RWPE2 (cell line): ENCODE data around the gene RABGAP1L.

ENCODE experiments used
- ATAC-seq: fragments of 200-7000 bp; cut with Tn5 transposase; 3 replicates; pipeline ENCODE4 v1.9.1; 2021; ENCODE audit warnings: low read depth
- DNase-seq: peaks from one replicate; pipeline ENCODE4 v3.0.0-alpha.2; 2020; ENCODE audit warnings: low spot score
- H3K27ac ChIP-seq: fragments of 450-650 bp; 2 replicates; pipeline ENCODE4 v1.5.1; 2017; ENCODE audit warnings: mild to moderate bottlenecking; ENCODE audit not compliant: poor library complexity, severe bottlenecking
- H3K27me3 ChIP-seq: fragments of 250-450 bp; sonication (Bioruptor Pico); 2 replicates; pipeline ENCODE4 v1.5.1; 2021; ENCODE audit warnings: mild to moderate bottlenecking, moderate library complexity; ENCODE audit not compliant: insufficient read depth, poor library complexity, severe bottlenecking
- H3K36me3 ChIP-seq: fragments of 250-450 bp; sonication (Bioruptor Pico); 2 replicates; pipeline ENCODE4 v1.5.1; 2020; ENCODE audit warnings: low read depth, mild to moderate bottlenecking, moderate library complexity
- H3K4me1 ChIP-seq: fragments of 250-450 bp; sonication (Bioruptor Pico); 2 replicates; pipeline ENCODE4 v1.5.1; 2021; ENCODE audit warnings: mild to moderate bottlenecking, moderate library complexity; ENCODE audit not compliant: insufficient read depth, poor library complexity, severe bottlenecking
- H3K4me3 ChIP-seq: fragments of 250-450 bp; sonication (Bioruptor Pico); 2 replicates; pipeline ENCODE4 v1.5.1; 2021; ENCODE audit warnings: mild to moderate bottlenecking, moderate library complexity; ENCODE audit not compliant: severe bottlenecking
- H3K9me3 ChIP-seq: fragments of 250-450 bp; sonication (Bioruptor Pico); 2 replicates; pipeline ENCODE4 v1.5.1; 2021; ENCODE audit warnings: mild to moderate bottlenecking, moderate library complexity; ENCODE audit not compliant: severe bottlenecking
- CTCF ChIP-seq: fragments of 450-650 bp; IDR thresholded peaks from one replicate; pipeline ENCODE4 v1.5.1; 2017; ENCODE audit warnings: mild to moderate bottlenecking, moderate library complexity; ENCODE audit not compliant: poor library complexity, severe bottlenecking

Gene RABGAP1L

DNA sequence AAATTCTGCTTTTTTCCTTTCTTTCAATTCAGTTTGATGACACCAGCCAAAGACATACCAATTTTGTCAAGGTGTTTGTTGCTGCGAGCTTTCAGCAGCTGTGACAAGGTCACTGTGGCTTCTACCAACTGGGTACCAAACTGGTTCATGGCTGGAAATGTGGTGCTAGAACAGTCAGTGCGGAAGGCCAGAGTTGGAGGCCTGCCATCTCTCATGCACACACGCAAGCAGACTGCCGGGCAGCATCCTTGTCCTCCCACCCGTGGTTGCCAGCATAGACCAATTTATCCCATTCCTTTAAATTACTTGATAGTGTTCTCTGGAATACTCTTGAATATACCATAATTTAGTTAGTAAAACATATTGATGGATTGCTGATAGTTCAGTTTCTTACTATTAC, 208.6 kb downstream of the RABGAP1L start:
- ATAC-seq (no peak), DNase-seq (no peak)
- Histone ChIP-seq H3K36me3 (no peaks in the 10 kb centered on the region; the same call in 1 of the 2 replicates), H3K9me3 (no peaks in the 10 kb centered on the region), H3K4me3 (no peak overlapping the region), H3K27ac (no peak overlapping the region), H3K27me3 (no peaks in the 10 kb centered on the region), H3K4me1 (no peaks in the 10 kb centered on the region)
- no peak for TF ChIP-seq CTCF

DNA sequence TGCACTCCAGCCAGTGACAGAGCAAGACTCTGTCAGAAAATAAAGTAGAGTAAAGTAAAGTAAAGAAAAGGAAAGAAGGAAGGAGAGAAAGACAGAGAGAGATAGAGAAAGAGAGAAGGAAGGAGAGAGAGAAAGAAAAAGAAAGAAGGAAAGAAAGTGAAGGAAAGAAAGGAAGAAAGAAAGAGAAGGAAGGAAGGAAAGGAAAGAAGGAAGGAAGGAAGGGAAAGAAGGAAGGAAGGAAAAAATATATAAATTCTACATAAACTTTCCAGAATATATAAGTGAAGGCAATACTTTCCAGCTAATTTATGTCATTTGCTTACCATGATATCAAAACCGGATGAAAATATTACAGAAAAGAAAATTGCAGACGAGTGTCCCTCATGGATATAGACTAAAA, 216.7 kb downstream of the RABGAP1L start:
- ATAC-seq (no peak), DNase-seq (no peak)
- Histone ChIP-seq H3K4me3 (no peak overlapping the region), H3K36me3 (no peaks in the 10 kb centered on the region; the same call in 1 of the 2 replicates), H3K27me3 (no peaks in the 10 kb centered on the region), H3K4me1 (no peaks in the 10 kb centered on the region), H3K27ac (no peak overlapping the region), H3K9me3 (no peaks in the 10 kb centered on the region)
- TF ChIP-seq CTCF = no peak

- no peak for DNase-seq
- TF ChIP-seq CTCF = no peak
- no peak overlapping the region for H3K4me3 ChIP-seq
- no peak for ATAC-seq
- no peaks in the 10 kb centered on the region for H3K27me3 ChIP-seq
- no peaks in the 10 kb centered on the region for H3K36me3 ChIP-seq
- H3K27ac ChIP-seq = no peak overlapping the region
- no peaks in the 10 kb centered on the region for H3K4me1 ChIP-seq
- H3K9me3 ChIP-seq = no peaks in the 10 kb centered on the region
Observed at GRCh38 chr1:174391716-174392115, 232.4 kb downstream of the RABGAP1L start.

- Histone ChIP-seq H3K4me1 (no peaks in the 10 kb centered on the region), H3K27me3 (no peaks in the 10 kb centered on the region), H3K27ac (no peak overlapping the region), H3K4me3 (no peak overlapping the region), H3K36me3 (no peaks in the 10 kb centered on the region), H3K9me3 (no peaks in the 10 kb centered on the region)
- DNase-seq (no peak), ATAC-seq (no peak)
- no peak for TF ChIP-seq CTCF
Observed at GRCh38 chr1:174393885-174394284, 234.6 kb downstream of the RABGAP1L start.

DNA sequence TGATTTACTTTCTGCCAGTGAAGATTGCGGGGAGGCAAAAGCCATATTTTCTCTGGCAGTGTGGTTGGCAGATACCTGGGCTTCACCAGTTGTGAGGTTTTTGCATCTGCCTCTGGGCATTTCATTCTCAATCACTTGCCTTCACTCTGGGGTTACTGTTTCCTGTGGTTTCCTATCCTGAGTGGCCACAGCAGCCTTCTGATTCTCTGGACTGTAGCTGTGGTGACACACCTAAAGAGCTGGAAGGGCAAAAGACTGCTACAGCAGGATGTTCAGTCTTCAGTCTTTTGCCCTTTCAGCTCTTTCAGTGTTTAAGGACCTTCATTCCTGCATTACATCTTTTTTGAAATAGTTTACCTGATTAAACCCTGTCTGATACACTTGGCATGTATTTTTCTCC, 237.9 kb downstream of the RABGAP1L start:
- Histone ChIP-seq H3K4me3 (no peak overlapping the region), H3K9me3 (no peaks in the 10 kb centered on the region), H3K27me3 (no peaks in the 10 kb centered on the region), H3K36me3 (no peaks in the 10 kb centered on the region), H3K27ac (no peak overlapping the region), H3K4me1 (no peaks in the 10 kb centered on the region)
- no peak for DNase-seq
- no peak for ATAC-seq
- TF ChIP-seq CTCF = no peak
